Smooth muscle cell (in vitro differentiated cells): Measurements from ENCODE around the gene C4orf36. TPM values are rescaled to one million over a fixed set of nuclear protein-coding genes. Genes with fewer than 3 reads are reported as not detected.

Experiments
- DNase-seq: peaks from one replicate; lab custom pipeline; 2025; ENCODE audit not compliant: unreplicated experiment; lab: John Stamatoyannopoulos, UW
- H2AFZ ChIP-seq: fragments of 200-600 bp; sonication (generic); 2 replicates; pipeline ENCODE4 v1.6.0; 2016; ENCODE audit warnings: antibody characterized with exemption, low read depth, mild to moderate bottlenecking
- H3F3A ChIP-seq: fragments of 200-600 bp; sonication (generic); 2 replicates; pipeline ENCODE4 v1.6.0; 2017; ENCODE audit warnings: antibody characterized with exemption, low read depth
- H3K27ac ChIP-seq: fragments of 200-600 bp; sonication (generic); 2 replicates; pipeline ENCODE4 v1.5.1; 2016; ENCODE audit warnings: low read depth, mild to moderate bottlenecking
- H3K27me3 ChIP-seq: fragments of 200-600 bp; sonication (generic); 2 replicates; pipeline ENCODE4 v1.6.1; 2016; ENCODE audit warnings: low read depth, mild to moderate bottlenecking
- H3K36me3 ChIP-seq: fragments of 200-600 bp; sonication (generic); 2 replicates; pipeline ENCODE4 v1.5.1; 2016; ENCODE audit warnings: low read depth
- H3K4me1 ChIP-seq: fragments of 200-600 bp; sonication (generic); 2 replicates; pipeline ENCODE4 v1.5.1; 2016; ENCODE audit warnings: low read depth
- H3K4me2 ChIP-seq: fragments of 200-600 bp; sonication (generic); 2 replicates; pipeline ENCODE4 v1.6.0; 2016; ENCODE audit warnings: mild to moderate bottlenecking
- H3K4me3 ChIP-seq: fragments of 200-600 bp; sonication (generic); 2 replicates; pipeline ENCODE4 v1.5.1; 2016; ENCODE audit warnings: mild to moderate bottlenecking
- H3K79me2 ChIP-seq: fragments of 200-600 bp; sonication (generic); 2 replicates; pipeline ENCODE4 v1.6.0; 2016; ENCODE audit warnings: low read depth, mild to moderate bottlenecking
- H3K9ac ChIP-seq: fragments of 200-600 bp; sonication (generic); 2 replicates; pipeline ENCODE4 v1.6.0; 2016; ENCODE audit warnings: low read depth
- H3K9me3 ChIP-seq: fragments of 200-600 bp; sonication (generic); replicated peaks from 2 replicates; pipeline ENCODE4 v1.5.1; 2016; ENCODE audit warnings: low read depth
- H4K20me1 ChIP-seq: fragments of 200-600 bp; sonication (generic); 2 replicates; pipeline ENCODE4 v1.6.0; 2016; ENCODE audit warnings: low read depth
- WGBS: methylation state at CpG from one replicate; pipeline ENCODE4 v1.1.7; 2016; ENCODE audit warnings: low lambda C conversion rate; 5-methylcytosine and 5-hydroxymethylcytosine counted together
- polyA plus RNA-seq: library from polyadenylated mRNA; unstranded; fragments of >200 nt; fragmentation: Nextera tagmentation; extraction: Ambion mirVana; gene quantifications from 2 replicates; pipeline ENCODE4 v1.2.1, GENCODE V29; 2016
- total RNA-seq: library from RNA; depleted of rRNA; stranded (reverse); fragments of >200 nt; gene quantifications from 2 replicates; pipeline ENCODE4 v1.2.3, GENCODE V29; 2014
- TF ChIP-seq, protein P1 (sequence below): fragments of 200-600 bp; sonication (generic); IDR thresholded peaks from 2 replicates; pipeline ENCODE4 v1.5.1; 2017; ENCODE audit warnings: borderline replicate concordance, mild to moderate bottlenecking, antibody characterized with exemption; ENCODE audit not compliant: insufficient read depth, poor library complexity, severe bottlenecking

Gene C4orf36, protein sequence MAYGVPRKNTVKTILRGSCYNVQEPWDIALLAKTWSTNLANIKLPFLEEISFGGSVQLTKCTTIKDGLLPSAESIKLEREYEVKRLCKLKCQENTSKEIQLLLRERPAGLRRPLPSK
- total RNA-seq, result 1.3 and 5.1 TPM in 2 replicates
- polyA plus RNA-seq, result not detected in 2 replicates

- Histone ChIP-seq H2AFZ (peak within 1 kb of the TSS; percentile 96), H3K9ac (peak within 1 kb of the TSS; percentile 79), H4K20me1 (no peaks in the 10 kb centered on the region), H3K4me3 (peak within 1 kb of the TSS; percentile 85), H3K27me3 (no peaks in the 10 kb centered on the region), H3K36me3 (no peaks in the 10 kb centered on the region), H3K9me3 (no peaks in the 10 kb centered on the region), H3K4me1 (peaks cover 24% of the 10 kb centered on the region), H3F3A (peaks cover 7% of the 10 kb centered on the region), H3K4me2 (peak within 1 kb of the TSS; percentile 95), H3K79me2 (no peaks in the 10 kb centered on the region), H3K27ac (peak within 1 kb of the TSS; percentile 80)
- TF ChIP-seq, protein P1, sequence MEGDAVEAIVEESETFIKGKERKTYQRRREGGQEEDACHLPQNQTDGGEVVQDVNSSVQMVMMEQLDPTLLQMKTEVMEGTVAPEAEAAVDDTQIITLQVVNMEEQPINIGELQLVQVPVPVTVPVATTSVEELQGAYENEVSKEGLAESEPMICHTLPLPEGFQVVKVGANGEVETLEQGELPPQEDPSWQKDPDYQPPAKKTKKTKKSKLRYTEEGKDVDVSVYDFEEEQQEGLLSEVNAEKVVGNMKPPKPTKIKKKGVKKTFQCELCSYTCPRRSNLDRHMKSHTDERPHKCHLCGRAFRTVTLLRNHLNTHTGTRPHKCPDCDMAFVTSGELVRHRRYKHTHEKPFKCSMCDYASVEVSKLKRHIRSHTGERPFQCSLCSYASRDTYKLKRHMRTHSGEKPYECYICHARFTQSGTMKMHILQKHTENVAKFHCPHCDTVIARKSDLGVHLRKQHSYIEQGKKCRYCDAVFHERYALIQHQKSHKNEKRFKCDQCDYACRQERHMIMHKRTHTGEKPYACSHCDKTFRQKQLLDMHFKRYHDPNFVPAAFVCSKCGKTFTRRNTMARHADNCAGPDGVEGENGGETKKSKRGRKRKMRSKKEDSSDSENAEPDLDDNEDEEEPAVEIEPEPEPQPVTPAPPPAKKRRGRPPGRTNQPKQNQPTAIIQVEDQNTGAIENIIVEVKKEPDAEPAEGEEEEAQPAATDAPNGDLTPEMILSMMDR, result no peak
- WGBS, result 2% methylated on average over 83 of the region's 84 CpGs
- peak; percentile 19 for DNase-seq
Observed at GRCh38 chr4:86891762-86892635, at the start of gene C4orf36. TSS of gene C4orf36 (minus strand) at chr4:86892422. CDS start at chr4:86891520, 902 bp downstream.

- Histone ChIP-seq H3K27me3 (no peaks in the 10 kb centered on the region), H3K79me2 (peaks cover 8% of the 10 kb centered on the region), H3F3A (no peaks in the 10 kb centered on the region), H3K9me3 (no peaks in the 10 kb centered on the region), H4K20me1 (peaks cover 6% of the 10 kb centered on the region), H3K4me3 (no peak overlapping the region), H3K9ac (no peak overlapping the region), H3K4me1 (peaks cover 16% of the 10 kb centered on the region), H2AFZ (no peak overlapping the region), H3K4me2 (no peak overlapping the region), H3K27ac (no peak overlapping the region), H3K36me3 (no peaks in the 10 kb centered on the region)
- WGBS, result 97% methylated on average over 15 of the region's 15 CpGs
- no peak for DNase-seq
- TF ChIP-seq, protein P1, result no peak
Observed at GRCh38 chr4:86940920-86941460, 48.8 kb upstream of the C4orf36 start.

GRCh38 chr4:86939729-86940575 lies 47.7 kb upstream of the C4orf36 start:
- peaks cover 6% of the 10 kb centered on the region for H4K20me1 ChIP-seq
- WGBS, result 84% methylated on average over 8 of the region's 8 CpGs
- TF ChIP-seq, protein P1, result no peak
- peak overlapping the region; percentile 29 for H3K27ac ChIP-seq
- no peak overlapping the region for H3K9ac ChIP-seq
- no peak overlapping the region for H2AFZ ChIP-seq
- no peak for DNase-seq
- no peaks in the 10 kb centered on the region for H3F3A ChIP-seq
- peaks cover 8% of the 10 kb centered on the region for H3K79me2 ChIP-seq
- no peaks in the 10 kb centered on the region for H3K36me3 ChIP-seq
- peaks cover 16% of the 10 kb centered on the region for H3K4me1 ChIP-seq
- H3K27me3 ChIP-seq, result no peaks in the 10 kb centered on the region
- H3K4me2 ChIP-seq, result no peak overlapping the region
- no peaks in the 10 kb centered on the region for H3K9me3 ChIP-seq
- no peak overlapping the region for H3K4me3 ChIP-seq
